Mucosa of rectum (tissue), 2 donors: Measurements from ENCODE around the gene PKNOX2.

ENCODE experiments used
- H3K27ac ChIP-seq, 2 donors: one replicate each; pipeline ENCODE4 v1.7.0; 2013; ENCODE audit warnings: inconsistent platforms in 2 of 2, low read depth in 2 of 2, low read length in 2 of 2
- H3K27me3 ChIP-seq, 2 donors: one replicate each; pipeline ENCODE4 v1.7.0; 2013; ENCODE audit warnings: low read length in 2 of 2; ENCODE audit not compliant: control insufficient read depth in 2 of 2, insufficient read depth in 2 of 2
- H3K36me3 ChIP-seq, 2 donors: one replicate each; pipeline ENCODE4 v1.7.0; 2013; ENCODE audit warnings: low read length in 2 of 2; ENCODE audit not compliant: control insufficient read depth in 2 of 2, insufficient read depth in 2 of 2
- H3K4me1 ChIP-seq, 2 donors: one replicate each; pipeline ENCODE4 v1.7.0; 2013; ENCODE audit warnings: low read length in 2 of 2, mild to moderate bottlenecking in 1 of 2; ENCODE audit not compliant: control insufficient read depth in 2 of 2, insufficient read depth in 2 of 2
- H3K4me3 ChIP-seq, 2 donors: one replicate each; pipeline ENCODE4 v1.7.0; 2013; ENCODE audit warnings: low read length in 2 of 2
- H3K9ac ChIP-seq, 2 donors: one replicate each; pipeline ENCODE4 v1.7.0; 2013; ENCODE audit warnings: low read length in 2 of 2, low read depth in 1 of 2, mild to moderate bottlenecking in 1 of 2
- H3K9me3 ChIP-seq, 2 donors: one replicate each; pipeline ENCODE4 v1.7.0; 2013; ENCODE audit warnings: low read length in 2 of 2; ENCODE audit not compliant: control insufficient read depth in 2 of 2
- donor health status: healthy.
- donor health status: Normal muscosa, but diverticular disease.

The PKNOX2 gene

GRCh38 chr11:125380756-125381445 is 216.3 kb downstream of the PKNOX2 start:
- Histone ChIP-seq H3K9me3 (no peaks in the 10 kb centered on the region), H3K9ac (no peak overlapping the region), H3K4me3 (no peak overlapping the region), H3K4me1 (peaks cover 0 to 2% of the 10 kb centered on the region in 2 donors), H3K36me3 (no peaks in the 10 kb centered on the region), H3K27ac (no peak overlapping the region), H3K27me3 (peaks cover 0 to 2% of the 10 kb centered on the region in 2 donors)

GRCh38 chr11:125381499-125382044 is 217.0 kb downstream of the PKNOX2 start:
- no peak overlapping the region for H3K27ac ChIP-seq
- H3K9me3 ChIP-seq, result no peaks in the 10 kb centered on the region
- H3K27me3 ChIP-seq, result peaks cover 0 to 2% of the 10 kb centered on the region in 2 donors
- no peaks in the 10 kb centered on the region for H3K36me3 ChIP-seq
- no peak overlapping the region for H3K4me3 ChIP-seq
- H3K9ac ChIP-seq, result no peak overlapping the region
- no peaks in the 10 kb centered on the region for H3K4me1 ChIP-seq

GRCh38 chr11:125382314-125382791 is 217.8 kb downstream of the PKNOX2 start:
- no peaks in the 10 kb centered on the region for H3K9me3 ChIP-seq
- no peak overlapping the region for H3K4me3 ChIP-seq
- peaks cover 0 to 2% of the 10 kb centered on the region in 2 donors for H3K27me3 ChIP-seq
- H3K36me3 ChIP-seq, result no peaks in the 10 kb centered on the region
- H3K9ac ChIP-seq, result no peak overlapping the region
- H3K4me1 ChIP-seq, result no peaks in the 10 kb centered on the region
- no peak overlapping the region for H3K27ac ChIP-seq

- H3K4me1 ChIP-seq, result no peaks in the 10 kb centered on the region
- H3K27ac ChIP-seq, result no peak overlapping the region
- no peak overlapping the region for H3K4me3 ChIP-seq
- H3K9me3 ChIP-seq, result no peaks in the 10 kb centered on the region
- no peak overlapping the region for H3K9ac ChIP-seq
- no peaks in the 10 kb centered on the region for H3K36me3 ChIP-seq
- H3K27me3 ChIP-seq, result peaks cover 0 to 2% of the 10 kb centered on the region in 2 donors
These were observed 218.3 kb downstream of the PKNOX2 start for GRCh38 chr11:125382822-125383221.

GRCh38 chr11:125384825-125385224 is 220.3 kb downstream of the PKNOX2 start:
- Histone ChIP-seq H3K27ac (no peak overlapping the region), H3K36me3 (no peaks in the 10 kb centered on the region), H3K4me1 (no peaks in the 10 kb centered on the region), H3K9ac (no peak overlapping the region), H3K27me3 (peaks cover 0 to 2% of the 10 kb centered on the region in 2 donors), H3K9me3 (no peaks in the 10 kb centered on the region), H3K4me3 (no peak overlapping the region)

GRCh38 chr11:125387901-125388300 is 223.3 kb downstream of the PKNOX2 start:
- Histone ChIP-seq H3K27me3 (no peaks in the 10 kb centered on the region), H3K4me3 (no peak overlapping the region), H3K27ac (no peak overlapping the region), H3K4me1 (no peaks in the 10 kb centered on the region), H3K9ac (no peak overlapping the region), H3K36me3 (no peaks in the 10 kb centered on the region), H3K9me3 (no peaks in the 10 kb centered on the region)

- H3K27ac ChIP-seq, result no peak overlapping the region
- H3K4me1 ChIP-seq, result no peaks in the 10 kb centered on the region
- no peaks in the 10 kb centered on the region for H3K36me3 ChIP-seq
- no peaks in the 10 kb centered on the region for H3K9me3 ChIP-seq
- peaks cover 0 to 4% of the 10 kb centered on the region in 2 donors for H3K27me3 ChIP-seq
- H3K9ac ChIP-seq, result no peak overlapping the region
- H3K4me3 ChIP-seq, result no peak overlapping the region
These were observed 224.1 kb downstream of the PKNOX2 start for GRCh38 chr11:125388611-125389010.

GRCh38 chr11:125389339-125390166 is 225.0 kb downstream of the PKNOX2 start:
- Histone ChIP-seq H3K36me3 (no peaks in the 10 kb centered on the region), H3K9ac (no peak overlapping the region), H3K4me1 (no peaks in the 10 kb centered on the region), H3K27me3 (peaks cover 0 to 4% of the 10 kb centered on the region in 2 donors), H3K4me3 (no peak overlapping the region), H3K27ac (no peak overlapping the region), H3K9me3 (no peaks in the 10 kb centered on the region)

- Histone ChIP-seq H3K4me3 (no peak overlapping the region), H3K27ac (no peak overlapping the region), H3K4me1 (no peaks in the 10 kb centered on the region), H3K9me3 (no peaks in the 10 kb centered on the region), H3K9ac (no peak overlapping the region), H3K27me3 (peaks cover 0 to 4% of the 10 kb centered on the region in 2 donors), H3K36me3 (no peaks in the 10 kb centered on the region)
These were observed 226.4 kb downstream of the PKNOX2 start for GRCh38 chr11:125390946-125391345.

GRCh38 chr11:125393331-125393730 is 228.8 kb downstream of the PKNOX2 start:
- Histone ChIP-seq H3K27ac (no peak overlapping the region), H3K4me1 (no peaks in the 10 kb centered on the region), H3K9ac (no peak overlapping the region), H3K27me3 (peaks cover 0 to 4% of the 10 kb centered on the region in 2 donors), H3K36me3 (no peaks in the 10 kb centered on the region), H3K9me3 (no peaks in the 10 kb centered on the region), H3K4me3 (no peak overlapping the region)
